SK-N-MC (cell line): ENCODE results near the gene ARHGEF10L.

Experiments
- DNase-seq: peaks from one replicate; pipeline ENCODE4 v3.0.0-alpha.2; 2011; ENCODE audit warnings: low read depth, low spot score
- H3K27ac ChIP-seq: fragments of 200-600 bp; sonication (generic); 2 replicates; pipeline ENCODE4 v1.5.1; 2016; ENCODE audit warnings: mixed run types
- H3K36me3 ChIP-seq: fragments of 200-600 bp; sonication (generic); 2 replicates; pipeline ENCODE4 v1.6.1; 2017; ENCODE audit warnings: antibody characterized with exemption, low read length, mixed read lengths; ENCODE audit not compliant: insufficient read depth
- H3K4me3 ChIP-seq: fragments of 200-600 bp; sonication (generic); 2 replicates; pipeline ENCODE4 v1.5.1; 2016
- H3K9ac ChIP-seq: fragments of 200-600 bp; sonication (generic); 2 replicates; pipeline ENCODE4 v1.8.0; 2017; ENCODE audit warnings: mixed run types, mixed read lengths; ENCODE audit not compliant: insufficient read length
- H3K9me3 ChIP-seq: fragments of 200-600 bp; sonication (generic); 2 replicates; pipeline ENCODE4 v1.6.1; 2017; ENCODE audit warnings: low read depth, mild to moderate bottlenecking, antibody characterized with exemption, low read length, moderate library complexity, mixed read lengths
- EZH2 ChIP-seq: fragments of 200-600 bp; sonication (generic); IDR thresholded peaks from one replicate; pipeline ENCODE4 v1.6.1; 2017; ENCODE audit warnings: antibody characterized with exemption
- FOXP2 ChIP-seq: optimal IDR thresholded peaks from 2 replicates; pipeline ENCODE3; 2011; ENCODE audit warnings: mild to moderate bottlenecking, moderate library complexity; ENCODE audit not compliant: insufficient read depth; ENCODE audit errors: extremely low read length, control extremely low read depth
- POLR2AphosphoS5 ChIP-seq: IDR thresholded peaks from 2 replicates; pipeline ENCODE4 v1.6.1; 2012; ENCODE audit warnings: mild to moderate bottlenecking, low read depth, low read length, borderline replicate concordance

Gene ARHGEF10L

GRCh38 chr1:17700945-17701810, 161.7 kb downstream of the ARHGEF10L start:
- Histone ChIP-seq H3K9ac (no peak overlapping the region), H3K27ac (no peak overlapping the region)
- DNase-seq, result no peak

GRCh38 chr1:17704176-17704575, 164.7 kb downstream of the ARHGEF10L start:
- Histone ChIP-seq H3K9me3 (no peaks in the 10 kb centered on the region), H3K9ac (no peak overlapping the region), H3K4me3 (no peak overlapping the region), H3K36me3 (no peaks in the 10 kb centered on the region), H3K27ac (no peak overlapping the region)
- TF ChIP-seq EZH2, result no peak
- no peak for TF ChIP-seq FOXP2
- TF ChIP-seq POLR2AphosphoS5, result no peak
- no peak for DNase-seq

More at GRCh38 chr1:17700945-17701810, 161.7 kb downstream of the ARHGEF10L start:
- TF ChIP-seq EZH2 (no peak), FOXP2 (no peak), POLR2AphosphoS5 (no peak)
- no peaks in the 10 kb centered on the region for H3K36me3 ChIP-seq
- no peak overlapping the region for H3K4me3 ChIP-seq
- no peaks in the 10 kb centered on the region for H3K9me3 ChIP-seq

GRCh38 chr1:17706445-17706844, 166.9 kb downstream of the ARHGEF10L start:
- Histone ChIP-seq H3K4me3 (no peak overlapping the region), H3K27ac (no peak overlapping the region)
- no peak for TF ChIP-seq EZH2
- TF ChIP-seq FOXP2, result no peak
- TF ChIP-seq POLR2AphosphoS5, result no peak

GRCh38 chr1:17709981-17710380, 170.5 kb downstream of the ARHGEF10L start:
- no peak overlapping the region for H3K27ac ChIP-seq
- H3K4me3 ChIP-seq, result no peak overlapping the region
- TF ChIP-seq EZH2 (no peak), POLR2AphosphoS5 (no peak), FOXP2 (no peak)
- H3K9ac ChIP-seq, result no peak overlapping the region
- no peaks in the 10 kb centered on the region for H3K36me3 ChIP-seq
- no peaks in the 10 kb centered on the region for H3K9me3 ChIP-seq
- DNase-seq, result no peak

More at GRCh38 chr1:17706445-17706844, 166.9 kb downstream of the ARHGEF10L start:
- no peaks in the 10 kb centered on the region for H3K36me3 ChIP-seq
- no peak overlapping the region for H3K9ac ChIP-seq
- DNase-seq, result no peak
- no peaks in the 10 kb centered on the region for H3K9me3 ChIP-seq

GRCh38 chr1:17710889-17711576, 171.5 kb downstream of the ARHGEF10L start:
- Histone ChIP-seq H3K27ac (no peak overlapping the region), H3K4me3 (no peak overlapping the region), H3K9me3 (no peaks in the 10 kb centered on the region), H3K36me3 (no peaks in the 10 kb centered on the region), H3K9ac (no peak overlapping the region)
- DNase-seq, result no peak
- no peak for TF ChIP-seq FOXP2
- no peak for TF ChIP-seq POLR2AphosphoS5
- TF ChIP-seq EZH2, result no peak

GRCh38 chr1:17711577-17711910, 172.0 kb downstream of the ARHGEF10L start:
- no peak overlapping the region for H3K27ac ChIP-seq
- no peak overlapping the region for H3K4me3 ChIP-seq
- DNase-seq, result no peak
- H3K9me3 ChIP-seq, result no peaks in the 10 kb centered on the region
- no peaks in the 10 kb centered on the region for H3K36me3 ChIP-seq
- TF ChIP-seq POLR2AphosphoS5, result no peak
- TF ChIP-seq EZH2, result no peak
- TF ChIP-seq FOXP2, result no peak
- H3K9ac ChIP-seq, result no peak overlapping the region

- no peak overlapping the region for H3K9ac ChIP-seq
- H3K27ac ChIP-seq, result no peak overlapping the region
- H3K4me3 ChIP-seq, result no peak overlapping the region
- no peak for DNase-seq
- no peaks in the 10 kb centered on the region for H3K36me3 ChIP-seq
- TF ChIP-seq FOXP2, result no peak
- no peak for TF ChIP-seq POLR2AphosphoS5
- no peak for TF ChIP-seq EZH2
- H3K9me3 ChIP-seq, result no peaks in the 10 kb centered on the region
Observed at GRCh38 chr1:17711941-17712340, 172.4 kb downstream of the ARHGEF10L start.

GRCh38 chr1:17713993-17714392, 174.5 kb downstream of the ARHGEF10L start:
- Histone ChIP-seq H3K9me3 (no peaks in the 10 kb centered on the region), H3K27ac (no peak overlapping the region), H3K36me3 (no peaks in the 10 kb centered on the region), H3K9ac (no peak overlapping the region), H3K4me3 (no peak overlapping the region)
- TF ChIP-seq FOXP2 (no peak), POLR2AphosphoS5 (no peak), EZH2 (no peak)
- DNase-seq, result no peak
